Esophagus muscularis mucosa (tissue), 4 donors: ENCODE measurements around the gene OR8G5. TPM values are rescaled to one million over a fixed set of nuclear protein-coding genes. Genes with fewer than 3 reads are reported as not detected.

Experiments used
- DNase-seq: peaks from one replicate; pipeline ENCODE4 v3.0.0-alpha.2; 2017; ENCODE audit errors: extremely low spot score
- H3K27ac ChIP-seq, 4 donors: fragments of 200-600 bp; sonication (generic); replicated peaks in 1 of 4; 1 replicate in 3 of 4; 2 replicates in 1 of 4; pipeline ENCODE4 v1.5.1; 2016 to 2019; ENCODE audit warnings: mild to moderate bottlenecking in 1 of 4
- H3K27me3 ChIP-seq, 4 donors: fragments of 200-600 bp; sonication (generic); one replicate each; pipeline versions ENCODE4 v1.5.1 to v1.6.0; 2016 to 2019
- H3K36me3 ChIP-seq, 4 donors: fragments of 200-600 bp; sonication (generic); one replicate each; pipeline ENCODE4 v1.5.1; 2016 to 2019
- H3K4me1 ChIP-seq, 4 donors: fragments of 200-600 bp; sonication (generic); one replicate each; pipeline ENCODE4 v1.5.1; 2016 to 2019
- H3K4me3 ChIP-seq, 4 donors: fragments of 200-600 bp; sonication (generic); 1 replicate in 2 of 4; 2 replicates in 2 of 4; pipeline ENCODE4 v1.5.1; 2016 to 2019; ENCODE audit warnings: mild to moderate bottlenecking in 4 of 4, moderate library complexity in 1 of 4
- H3K9me3 ChIP-seq, 4 donors: fragments of 200-600 bp; sonication (generic); 1 replicate in 3 of 4; 2 replicates in 1 of 4; pipeline ENCODE4 v1.5.1; 2016 to 2019
- CTCF ChIP-seq, 3 experiments: fragments of 200-600 bp in 2 of 3; fragments of 450-650 bp in 1 of 3; sonication (generic) in 2 of 3; IDR thresholded peaks; one replicate each; pipeline ENCODE4 v1.5.1; 2017 to 2019; ENCODE audit warnings: antibody characterized with exemption in 3 of 3, mild to moderate bottlenecking in 2 of 3, moderate library complexity in 1 of 3
- EP300 ChIP-seq: sonication (generic); formaldehyde crosslinking; IDR thresholded peaks from one replicate; pipeline ENCODE4 v1.6.1; 2017; ENCODE audit warnings: antibody characterized with exemption
- POLR2A ChIP-seq: fragments of 450-650 bp; IDR thresholded peaks from one replicate; pipeline ENCODE4 v1.6.1; 2017; ENCODE audit warnings: antibody characterized with exemption, moderate library complexity, mild to moderate bottlenecking, low read depth
- POLR2AphosphoS5 ChIP-seq, 2 donors: sonication (generic); formaldehyde crosslinking; IDR thresholded peaks; one replicate each; pipeline ENCODE4 v1.6.1; 2017; ENCODE audit warnings: antibody characterized with exemption in 2 of 2
- WGBS: methylation state at CpG from one replicate; pipeline ENCODE4 v1.1.5; 2018; 5-methylcytosine and 5-hydroxymethylcytosine counted together
- intact Hi-C: fragments of 100-400 bp; cut with DNase I; formaldehyde crosslinking; loops from one replicate; pipeline ENCODE4 v1.15.1; 2023
- total RNA-seq, 4 donors: library from RNA; depleted of rRNA; stranded (reverse); fragments of >200 nt; gene quantifications; one replicate each; pipeline versions ENCODE4 v1.1.0 to v1.2.1, GENCODE V29; 2016

OR8G5 gene
- total RNA-seq: under 1 TPM in 1 of 4 donors, not detected in 3; 0.83 TPM

GRCh38 chr11:124256076-124256475 lies at the start of gene OR8G5:
Gene OR8G5, plus strand, starts transcription at chr11:124256376. Its CDS starts 8,556 bp downstream, at chr11:124264932.
- Histone ChIP-seq H3K36me3 (no peaks in the 10 kb centered on the region), H3K27me3 (no peaks in the 10 kb centered on the region), H3K9me3 (no peaks in the 10 kb centered on the region), H3K4me3 (no peak within 1 kb of the TSS), H3K27ac (no peak within 1 kb of the TSS), H3K4me1 (no peaks in the 10 kb centered on the region)
- WGBS: 79% methylated on average over 4 of the region's 4 CpGs
- TF ChIP-seq POLR2A (no peak), EP300 (no peak), POLR2AphosphoS5 (IDR thresholded peaks at IDR 0.05) (no peak), CTCF (IDR thresholded peaks at IDR 0.05) (no peak)
- intact Hi-C loops: no loop called here
- DNase-seq: no peak

DNA sequence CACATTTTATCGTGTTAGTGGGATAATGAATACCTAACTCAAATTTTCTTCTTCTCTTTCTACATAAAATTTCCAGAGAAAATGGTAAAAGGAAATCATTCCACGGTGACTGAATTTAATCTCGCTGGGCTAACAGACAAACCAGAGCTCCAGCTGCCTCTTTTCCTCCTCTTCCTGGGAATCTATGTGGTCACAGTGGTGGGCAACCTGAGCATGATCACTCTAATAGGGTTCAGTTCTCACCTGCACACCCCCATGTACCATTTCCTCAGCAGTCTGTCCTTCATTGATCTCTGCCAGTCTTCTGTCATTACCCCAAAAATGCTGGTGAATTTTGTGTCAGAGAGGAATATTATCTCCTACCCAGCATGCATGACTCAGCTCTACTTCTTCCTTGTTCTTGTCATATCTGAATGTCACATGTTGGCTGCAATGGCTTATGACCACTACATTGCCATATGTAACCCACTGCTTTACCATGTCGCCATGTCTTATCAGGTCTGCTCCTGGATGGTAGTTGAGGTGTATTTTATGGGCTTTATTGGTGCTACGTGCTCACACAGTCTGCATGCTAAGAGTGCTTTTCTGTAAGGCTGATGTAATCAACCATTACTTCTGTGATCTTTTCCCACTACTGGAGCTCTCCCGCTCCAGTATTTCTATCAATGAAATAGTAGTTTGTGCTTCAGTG lies 48.9 kb upstream of the OR8G5 start:
- peaks cover 0 to 11% (median 0%) of the 10 kb centered on the region in 4 donors for H3K27me3 ChIP-seq
- no peak overlapping the region for H3K27ac ChIP-seq
- H3K36me3 ChIP-seq: no peaks in the 10 kb centered on the region
- H3K4me1 ChIP-seq: no peaks in the 10 kb centered on the region
- TF ChIP-seq POLR2A (no peak), CTCF (IDR thresholded peaks at IDR 0.05) (no peak), EP300 (no peak), POLR2AphosphoS5 (IDR thresholded peaks at IDR 0.05) (no peak)
- H3K9me3 ChIP-seq: no peaks in the 10 kb centered on the region
- intact Hi-C loops: no loop called here
- no peak overlapping the region for H3K4me3 ChIP-seq
- 76% methylated on average over 6 of the region's 6 CpGs for WGBS
- DNase-seq: no peak

DNA sequence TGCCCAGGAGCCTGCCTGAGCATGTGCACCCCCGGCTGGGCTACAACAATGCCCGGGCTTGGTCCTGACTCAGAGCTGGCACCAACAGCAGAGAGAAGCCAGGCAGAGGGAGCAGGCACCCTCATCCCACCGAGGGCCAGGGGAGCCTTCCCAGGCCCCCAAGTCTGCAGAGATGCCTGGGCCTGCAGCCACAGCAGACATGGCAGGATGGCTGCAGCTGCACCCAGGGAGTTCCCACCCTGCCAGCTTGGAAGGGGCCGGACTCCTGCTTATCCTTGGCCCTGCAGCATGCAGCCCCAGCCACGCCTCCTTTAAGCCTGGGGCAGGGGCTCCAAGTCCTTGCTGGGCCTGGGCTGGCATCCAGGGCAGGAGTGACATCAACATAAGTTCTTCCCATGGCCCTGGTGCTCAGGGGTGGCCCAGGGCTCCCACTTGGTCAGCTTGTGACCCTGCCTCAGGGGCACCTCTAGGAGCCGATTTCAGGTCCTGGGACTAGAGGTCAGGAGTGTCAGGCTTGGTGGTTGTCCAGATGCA lies 46.3 kb upstream of the OR8G5 start:
- 94% methylated on average over 2 of the region's 6 CpGs for WGBS
- no peaks in the 10 kb centered on the region for H3K4me1 ChIP-seq

DNA sequence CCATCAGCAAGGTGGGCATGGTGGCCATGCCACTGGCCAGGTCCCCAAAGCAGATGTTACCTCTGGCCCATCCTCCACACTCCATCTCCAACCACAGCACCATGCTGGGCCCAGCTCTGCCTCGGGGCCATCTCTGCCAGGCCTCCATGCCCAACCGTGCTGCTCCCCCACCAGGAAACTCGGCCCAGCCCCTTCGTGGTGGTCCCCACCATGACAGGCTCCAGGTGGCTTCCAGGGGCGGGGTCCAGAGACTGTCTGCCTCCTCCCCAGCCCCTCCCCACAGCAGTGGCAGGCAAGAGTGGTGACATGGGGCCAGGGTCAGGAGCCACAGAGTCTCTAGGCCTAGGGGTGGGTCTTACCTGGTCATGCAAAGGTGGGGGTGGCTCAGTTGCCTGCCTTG lies 45.8 kb upstream of the OR8G5 start:
- H3K4me1 ChIP-seq: no peaks in the 10 kb centered on the region
- no peak for TF ChIP-seq POLR2A
- TF ChIP-seq CTCF (IDR thresholded peaks at IDR 0.05): no peak
- TF ChIP-seq EP300: no peak
- no peak for TF ChIP-seq POLR2AphosphoS5 (IDR thresholded peaks at IDR 0.05)
- no peak overlapping the region for H3K4me3 ChIP-seq
- H3K27ac ChIP-seq: no peak overlapping the region
- intact Hi-C loops: no loop called here
- H3K9me3 ChIP-seq: no peaks in the 10 kb centered on the region
- no peaks in the 10 kb centered on the region for H3K36me3 ChIP-seq
- WGBS: 74% methylated on average over 5 of the region's 5 CpGs
- H3K27me3 ChIP-seq: peaks cover 0 to 11% (median 0%) of the 10 kb centered on the region in 4 donors
- DNase-seq: no peak

More for the DNA sequence above, 46.3 kb upstream of the OR8G5 start:
- no peak for DNase-seq
- Histone ChIP-seq H3K4me3 (no peak overlapping the region), H3K27ac (no peak overlapping the region), H3K27me3 (peaks cover 0 to 11% (median 0%) of the 10 kb centered on the region in 4 donors), H3K9me3 (no peaks in the 10 kb centered on the region), H3K36me3 (no peaks in the 10 kb centered on the region)
- intact Hi-C loops: no loop called here
- TF ChIP-seq POLR2A (no peak), EP300 (no peak), CTCF (IDR thresholded peaks at IDR 0.05) (no peak), POLR2AphosphoS5 (IDR thresholded peaks at IDR 0.05) (no peak)
